ENCODE data around the gene EMC9. TPM values are rescaled to one million over a fixed set of nuclear protein-coding genes. Genes with fewer than 3 reads are reported as not detected.

The EMC9 gene
- total and polyA plus RNA-seq, 2 of the 8 experiments (the other 6 are each of a cell fraction or from before 2014, with no cell fraction given) = 38.4 to 47.2 TPM

- peaks cover 8 to 25% (median 14%) of the 10 kb centered on the region in 4 experiments; a peak in 6 of 8 replicates for H3K36me3 ChIP-seq (ENCODE audit: control insufficient read depth in 2 of 4, insufficient read depth in 4 of 4, low read length in 3 of 4)
- no peak overlapping the region for H3K4ac ChIP-seq (replicated peaks; ENCODE audit: insufficient read length, low read depth, low read length)
- no peak overlapping the region for H2AK5ac ChIP-seq (ENCODE audit: low read depth, low read length)
- H3K9ac ChIP-seq (replicated peaks in 1 of 4; ENCODE audit: extremely low read depth in 1 of 4, low read depth in 3 of 4, low read length in 3 of 4) = no peak overlapping the region
- H2BK20ac ChIP-seq (ENCODE audit: low read length) = no peak overlapping the region
- no peaks in the 10 kb centered on the region for H3K9me3 ChIP-seq (ENCODE audit: insufficient read depth in 2 of 2, low read depth in 1 of 2, low read length in 1 of 2)
- peaks cover 0 to 12% of the 10 kb centered on the region in 2 experiments; a peak in 2 of 4 replicates for H3K79me2 ChIP-seq (ENCODE audit: control insufficient read depth in 1 of 2, insufficient read depth in 2 of 2, low read length in 2 of 2)
- no peak overlapping the region for H2BK15ac ChIP-seq (ENCODE audit: low read length)
- H3K14ac ChIP-seq (ENCODE audit: insufficient read length) = no peak overlapping the region
- peak overlapping the region in 1 of 4 experiments; percentile 83; a peak in 1 of 8 replicates for H3K4me3 ChIP-seq (ENCODE audit: extremely low read depth in 1 of 4, insufficient read depth in 2 of 4, low read depth in 3 of 4, low read length in 4 of 4)
- H3K4me1 ChIP-seq (replicated peaks in 1 of 4; ENCODE audit: control insufficient read depth in 3 of 4, insufficient read depth in 4 of 4, low read length in 3 of 4) = peaks cover 0 to 10% (median 7%) of the 10 kb centered on the region in 4 experiments; a peak in 5 of 7 replicates
- ChIA-PET POLR2A (ENCODE audit: partially characterized antibody) (interaction anchor here (0.6 to 10.5 kb wide), 19 partner anchors 9 to 133 kb away, joined by 3 to 118 read pairs (median 6); partner anchors contain the start of genes DCAF11, IPO4, IRF9 and NRL), CTCF (ENCODE audit: partially characterized antibody) (interaction anchor here (0.8 to 3.1 kb wide), 9 partner anchors 8 to 100 kb away, joined by 3 to 18 read pairs (median 4); partner anchors contain the start of genes DCAF11, IRF9, NRL and PSME2)
- no peaks in the 10 kb centered on the region for H3K27me3 ChIP-seq (replicated peaks in 1 of 4; ENCODE audit: control insufficient read depth in 3 of 4, extremely low read depth in 1 of 4, insufficient read depth in 3 of 4, low read length in 3 of 4)
- H2AFZ ChIP-seq (ENCODE audit: low read length) = no peak overlapping the region
- no peak for FAIRE-seq
- peaks cover 4% of the 10 kb centered on the region; the same call in 1 of the 2 replicates for H3K79me1 ChIP-seq (ENCODE audit: low read depth, low read length)
- no peak overlapping the region for H3K18ac ChIP-seq (ENCODE audit: extremely low read depth, low read length)
- H2BK120ac ChIP-seq (replicated peaks; ENCODE audit: low read depth, low read length) = no peak overlapping the region
- H2BK5ac ChIP-seq (ENCODE audit: low read depth, low read length) = no peak overlapping the region
- H4K8ac ChIP-seq (ENCODE audit: extremely low read depth, insufficient read depth, low read length) = no peak overlapping the region
- no peak for DNase-seq (ENCODE audit: low read depth in 1 of 2, low spot score in 2 of 2)
- no peak overlapping the region for H3K23ac ChIP-seq (ENCODE audit: insufficient read length)
- no peak overlapping the region for H4K5ac ChIP-seq (ENCODE audit: insufficient read length, low read depth, low read length)
- no peak overlapping the region for H2BK12ac ChIP-seq (ENCODE audit: low read depth, low read length)
- H3K56ac ChIP-seq (replicated peaks; ENCODE audit: insufficient read length, low read depth, low read length) = no peak overlapping the region
- no peak overlapping the region for H3K27ac ChIP-seq (ENCODE audit: low read depth, low read length)
- peak; percentile 25 to 32; a peak in 2 of 3 replicates for TF ChIP-seq POLR2A (IDR thresholded peaks at IDR 0.05; ENCODE audit: control extremely low read depth in 1 of 2, low read depth in 2 of 2, low read length in 2 of 2)
- no peak for TF ChIP-seq RBBP5 (IDR thresholded peaks at IDR 0.05; ENCODE audit: borderline replicate concordance, low read depth, low read length)
- WGBS, 2 experiments (ENCODE audit: extremely low coverage in 1 of 2, insufficient coverage in 1 of 2, insufficient read length in 1 of 2, insufficient replicate concordance in 2 of 2, low coverage in 1 of 2, low lambda C conversion rate in 2 of 2, missing lambda C conversion rate in 1 of 2) = 84% methylated on average over 8 of the region's 8 CpGs; no CpG with 5 or more reads in 1 of the 2 experiments
- H3K23me2 ChIP-seq (ENCODE audit: low read depth, low read length) = peaks cover 8% of the 10 kb centered on the region; the same call in 1 of the 2 replicates
- peak overlapping the region in 1 of 2 experiments; percentile 81; a peak in 1 of 4 replicates for H3K4me2 ChIP-seq (ENCODE audit: insufficient read depth in 1 of 2, low read depth in 2 of 2, low read length in 2 of 2)
- peaks cover 0 to 1% of the 10 kb centered on the region in 2 experiments for H4K20me1 ChIP-seq (replicated peaks in 1 of 2; ENCODE audit: control insufficient read depth in 1 of 2, insufficient read depth in 2 of 2, low read length in 2 of 2)
- H4K91ac ChIP-seq (replicated peaks; ENCODE audit: insufficient read length, low read length) = no peak overlapping the region
These were observed 3.6 kb downstream of the EMC9 start for GRCh38 chr14:24137529-24138395.

All from H1 (cell line).